K562 (cell line): ENCODE results near the gene PKLR. TPM values are rescaled to one million over a fixed set of nuclear protein-coding genes. Genes with fewer than 3 reads are reported as not detected.

Experiments
- ATF1 ChIP-seq, 2 experiments: fragments of 450-650 bp in 1 of 2; IDR thresholded peaks; 2 replicates each; pipeline ENCODE4 v1.6.1; 2016; ENCODE audit warnings: missing compliant biosample characterization in 1 of 2, missing genetic modification characterization in 1 of 2
- KDM1A ChIP-seq, 2 experiments: fragments of 450-650 bp; IDR thresholded peaks; 2 replicates each; pipeline ENCODE4 v1.6.1; 2016; ENCODE audit warnings: mild to moderate bottlenecking in 2 of 2
- NCOA6 ChIP-seq: fragments of 450-650 bp; IDR thresholded peaks from 2 replicates; pipeline ENCODE4 v1.6.1; 2017; ENCODE audit warnings: mild to moderate bottlenecking
- RBM39 ChIP-seq: fragments of 200-400 bp; formaldehyde crosslinking; optimal IDR thresholded peaks from 2 replicates; pipeline ENCODE3; 2018; ENCODE audit warnings: low read depth, low read length
- RCOR1 ChIP-seq, 2 experiments: IDR thresholded peaks; 2 replicates each; pipeline ENCODE4 v1.6.1; 2012; ENCODE audit warnings: low read depth in 2 of 2, low read length in 2 of 2, borderline replicate concordance in 1 of 2, improper control_type of control experiment in 1 of 2
- TOE1 ChIP-seq, 2 experiments: fragments of 450-650 bp in 1 of 2; sonication (generic) in 1 of 2; formaldehyde crosslinking in 1 of 2; IDR thresholded peaks; 2 replicates each; pipeline versions ENCODE4 v1.7.1 to v1.8.0; 2016 to 2022; ENCODE audit warnings: borderline replicate concordance in 2 of 2, mild to moderate bottlenecking in 2 of 2, antibody characterized with exemption in 1 of 2, inconsistent platforms in 1 of 2, low read depth in 1 of 2, missing genetic modification reagents in 1 of 2, moderate library complexity in 1 of 2
- YY1 ChIP-seq, 3 experiments: IDR thresholded peaks; 2 replicates each; pipeline ENCODE4 v1.6.1; 2011; ENCODE audit warnings: low read length in 2 of 3, mild to moderate bottlenecking in 2 of 3, moderate library complexity in 2 of 3, borderline replicate concordance in 1 of 3, control low read depth in 1 of 3, low read depth in 1 of 3; ENCODE audit not compliant: insufficient read depth in 3 of 3, insufficient replicate concordance in 2 of 3, control insufficient read depth in 1 of 3, insufficient read length in 1 of 3; ENCODE audit errors: extremely low read depth in 1 of 3
- ZFPM2 ChIP-seq: fragments of 250-450 bp; sonication (Bioruptor Pico); IDR thresholded peaks from 2 replicates; pipeline ENCODE4 v1.5.1; 2022; ENCODE audit warnings: mild to moderate bottlenecking
- polyA plus RNA-seq, 8 experiments: library from polyadenylated mRNA; depleted of rRNA in 4 of 8; stranded (reverse) in 5 of 8; unstranded in 3 of 8; fragments of >200 nt; fragmentation: Nextera tagmentation in 2 of 8; fragmentation: Illumina TruSeq in 1 of 8; extraction: Ambion mirVana in 2 of 8; extraction: Trizol in 1 of 8; gene quantifications; 2 replicates each; pipeline versions ENCODE4 v1.2.1 to v1.2.3, GENCODE V29; 2011 to 2014; ENCODE audit warnings: inconsistent platforms in 1 of 8, missing spikeins in 1 of 8
- total RNA-seq, 7 experiments: library from RNA; depleted of rRNA in 6 of 7; stranded (reverse); fragments of >200 nt in 6 of 7; fragmentation: Illumina TruSeq in 2 of 7; extraction: Trizol in 2 of 7; gene quantifications; 2 replicates each; pipeline versions ENCODE4 v1.2.1 to v1.2.3, GENCODE V29; 2011 to 2021; ENCODE audit warnings: low replicate concordance in 1 of 7
- TF ChIP-seq, protein P1 (sequence below): sonication (generic); IDR thresholded peaks from 2 replicates; pipeline ENCODE4 v1.6.1; 2016
- TF ChIP-seq, protein P2 (sequence below): fragments of 450-650 bp; formaldehyde crosslinking; IDR thresholded peaks from 2 replicates; pipeline ENCODE4 v1.4.0; 2020; ENCODE audit warnings: mild to moderate bottlenecking, moderate library complexity
- TF ChIP-seq, protein P3 (sequence below): IDR thresholded peaks from 3 replicates; pipeline ENCODE4 v1.6.1; 2011; ENCODE audit warnings: borderline replicate concordance, mild to moderate bottlenecking; ENCODE audit not compliant: insufficient read length, insufficient read depth
- TF ChIP-seq, protein P4 (sequence below): IDR thresholded peaks from 3 replicates; pipeline ENCODE4 v1.6.1; 2011; ENCODE audit warnings: borderline replicate concordance, mild to moderate bottlenecking, moderate library complexity; ENCODE audit not compliant: insufficient read length; ENCODE audit errors: extremely low read depth
- TF ChIP-seq, protein P5 (sequence below): sonication (generic); formaldehyde crosslinking; IDR thresholded peaks from 2 replicates; pipeline ENCODE4 v1.8.0; 2022; ENCODE audit warnings: missing genetic modification reagents, mild to moderate bottlenecking, moderate library complexity, borderline replicate concordance

PKLR gene
- total and polyA plus RNA-seq, 9 of the 15 experiments (the other 6 are each of a cell fraction or from before 2014, with no cell fraction given), result 10.7 to 78.4 (median 38.2) TPM

DNA sequence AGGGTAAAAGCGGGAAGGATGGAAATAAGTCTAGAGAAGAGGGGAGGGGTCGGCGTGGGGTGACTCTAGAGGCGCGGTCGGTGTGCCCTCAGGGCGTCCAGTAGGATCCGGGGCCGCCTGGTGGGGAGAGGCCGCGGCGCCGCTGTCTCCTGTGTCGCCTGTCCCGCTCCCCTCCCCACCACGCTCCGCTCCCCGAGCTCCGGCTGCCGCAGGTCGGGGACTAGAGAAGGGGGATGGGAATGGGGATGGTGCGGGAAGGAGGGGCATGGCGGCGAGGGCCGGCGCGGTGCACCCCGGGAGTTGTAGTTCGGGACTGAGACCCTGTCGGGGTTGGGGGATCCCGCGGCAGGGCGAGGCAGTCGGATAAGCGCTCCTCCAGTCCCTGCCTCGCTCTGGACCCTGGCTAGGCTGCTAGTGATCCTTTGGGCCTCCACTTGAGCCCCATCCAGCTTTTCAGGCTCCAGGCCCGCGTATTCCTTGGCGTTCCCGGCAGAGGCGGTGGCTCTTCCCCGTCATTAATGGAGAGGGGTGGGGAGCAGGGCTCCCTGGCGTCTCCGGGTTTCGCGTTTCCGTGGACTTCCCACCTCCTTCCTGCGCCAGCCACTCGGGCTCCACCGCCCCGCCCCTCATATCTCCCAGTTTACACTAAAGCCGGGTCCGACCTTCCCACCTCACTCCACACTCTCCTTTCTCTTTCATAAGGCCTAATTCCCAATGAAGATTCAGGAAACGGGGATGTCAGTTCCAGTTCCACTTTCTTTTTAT is 45.8 kb downstream of the PKLR start, which contains the start of gene ENTREP3 (continued):
- no peak for TF ChIP-seq ATF1 (CRISPR knock-in tag; IDR thresholded peaks at IDR 0.05)
- TF ChIP-seq ATF1 (tag; IDR thresholded peaks at IDR 0.05), result peak; percentile 67
- TF ChIP-seq, protein P1, sequence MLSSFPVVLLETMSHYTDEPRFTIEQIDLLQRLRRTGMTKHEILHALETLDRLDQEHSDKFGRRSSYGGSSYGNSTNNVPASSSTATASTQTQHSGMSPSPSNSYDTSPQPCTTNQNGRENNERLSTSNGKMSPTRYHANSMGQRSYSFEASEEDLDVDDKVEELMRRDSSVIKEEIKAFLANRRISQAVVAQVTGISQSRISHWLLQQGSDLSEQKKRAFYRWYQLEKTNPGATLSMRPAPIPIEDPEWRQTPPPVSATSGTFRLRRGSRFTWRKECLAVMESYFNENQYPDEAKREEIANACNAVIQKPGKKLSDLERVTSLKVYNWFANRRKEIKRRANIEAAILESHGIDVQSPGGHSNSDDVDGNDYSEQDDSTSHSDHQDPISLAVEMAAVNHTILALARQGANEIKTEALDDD, result 0 out of 2 replicates have a peak, but pooled peaks have one; percentile 33
- peak; percentile 75 to 94 (median 92) for TF ChIP-seq YY1 (IDR thresholded peaks at IDR 0.05; ENCODE audit: borderline replicate concordance in 1 of 3, control insufficient read depth in 1 of 3, extremely low read depth in 1 of 3, insufficient read depth in 3 of 3, insufficient read length in 1 of 3, insufficient replicate concordance in 2 of 3, low read depth in 1 of 3, low read length in 2 of 3)
- TF ChIP-seq ZFPM2, result peak; percentile 71; the same call in 1 of the 2 replicates
- no peak for TF ChIP-seq NCOA6
- TF ChIP-seq RCOR1 (IDR thresholded peaks at IDR 0.05; ENCODE audit: borderline replicate concordance in 1 of 2, low read depth in 2 of 2, low read length in 2 of 2), result peak in 1 of 2 experiments; percentile 47; a peak in 1 of 4 replicates
- TF ChIP-seq TOE1 (IDR thresholded peaks at IDR 0.05; ENCODE audit: borderline replicate concordance), result peak; percentile 55; the same call in 1 of the 2 replicates
- TF ChIP-seq TOE1 (CRISPR knock-in tag; IDR thresholded peaks at IDR 0.05; ENCODE audit: borderline replicate concordance, low read depth), result no peak
- TF ChIP-seq, protein P2, sequence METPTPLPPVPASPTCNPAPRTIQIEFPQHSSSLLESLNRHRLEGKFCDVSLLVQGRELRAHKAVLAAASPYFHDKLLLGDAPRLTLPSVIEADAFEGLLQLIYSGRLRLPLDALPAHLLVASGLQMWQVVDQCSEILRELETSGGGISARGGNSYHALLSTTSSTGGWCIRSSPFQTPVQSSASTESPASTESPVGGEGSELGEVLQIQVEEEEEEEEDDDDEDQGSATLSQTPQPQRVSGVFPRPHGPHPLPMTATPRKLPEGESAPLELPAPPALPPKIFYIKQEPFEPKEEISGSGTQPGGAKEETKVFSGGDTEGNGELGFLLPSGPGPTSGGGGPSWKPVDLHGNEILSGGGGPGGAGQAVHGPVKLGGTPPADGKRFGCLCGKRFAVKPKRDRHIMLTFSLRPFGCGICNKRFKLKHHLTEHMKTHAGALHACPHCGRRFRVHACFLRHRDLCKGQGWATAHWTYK (CRISPR knock-in tag), result peak; percentile 41; the same call in 1 of the 2 replicates
- TF ChIP-seq KDM1A (IDR thresholded peaks at IDR 0.05), result peak in 1 of 2 experiments; percentile 92; a peak in 1 of 4 replicates
- TF ChIP-seq, protein P3, sequence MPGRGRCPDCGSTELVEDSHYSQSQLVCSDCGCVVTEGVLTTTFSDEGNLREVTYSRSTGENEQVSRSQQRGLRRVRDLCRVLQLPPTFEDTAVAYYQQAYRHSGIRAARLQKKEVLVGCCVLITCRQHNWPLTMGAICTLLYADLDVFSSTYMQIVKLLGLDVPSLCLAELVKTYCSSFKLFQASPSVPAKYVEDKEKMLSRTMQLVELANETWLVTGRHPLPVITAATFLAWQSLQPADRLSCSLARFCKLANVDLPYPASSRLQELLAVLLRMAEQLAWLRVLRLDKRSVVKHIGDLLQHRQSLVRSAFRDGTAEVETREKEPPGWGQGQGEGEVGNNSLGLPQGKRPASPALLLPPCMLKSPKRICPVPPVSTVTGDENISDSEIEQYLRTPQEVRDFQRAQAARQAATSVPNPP, result no peak
- no peak for TF ChIP-seq RBM39
- TF ChIP-seq, protein P4, sequence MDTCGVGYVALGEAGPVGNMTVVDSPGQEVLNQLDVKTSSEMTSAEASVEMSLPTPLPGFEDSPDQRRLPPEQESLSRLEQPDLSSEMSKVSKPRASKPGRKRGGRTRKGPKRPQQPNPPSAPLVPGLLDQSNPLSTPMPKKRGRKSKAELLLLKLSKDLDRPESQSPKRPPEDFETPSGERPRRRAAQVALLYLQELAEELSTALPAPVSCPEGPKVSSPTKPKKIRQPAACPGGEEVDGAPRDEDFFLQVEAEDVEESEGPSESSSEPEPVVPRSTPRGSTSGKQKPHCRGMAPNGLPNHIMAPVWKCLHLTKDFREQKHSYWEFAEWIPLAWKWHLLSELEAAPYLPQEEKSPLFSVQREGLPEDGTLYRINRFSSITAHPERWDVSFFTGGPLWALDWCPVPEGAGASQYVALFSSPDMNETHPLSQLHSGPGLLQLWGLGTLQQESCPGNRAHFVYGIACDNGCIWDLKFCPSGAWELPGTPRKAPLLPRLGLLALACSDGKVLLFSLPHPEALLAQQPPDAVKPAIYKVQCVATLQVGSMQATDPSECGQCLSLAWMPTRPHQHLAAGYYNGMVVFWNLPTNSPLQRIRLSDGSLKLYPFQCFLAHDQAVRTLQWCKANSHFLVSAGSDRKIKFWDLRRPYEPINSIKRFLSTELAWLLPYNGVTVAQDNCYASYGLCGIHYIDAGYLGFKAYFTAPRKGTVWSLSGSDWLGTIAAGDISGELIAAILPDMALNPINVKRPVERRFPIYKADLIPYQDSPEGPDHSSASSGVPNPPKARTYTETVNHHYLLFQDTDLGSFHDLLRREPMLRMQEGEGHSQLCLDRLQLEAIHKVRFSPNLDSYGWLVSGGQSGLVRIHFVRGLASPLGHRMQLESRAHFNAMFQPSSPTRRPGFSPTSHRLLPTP, result no peak
- TF ChIP-seq, protein P5, sequence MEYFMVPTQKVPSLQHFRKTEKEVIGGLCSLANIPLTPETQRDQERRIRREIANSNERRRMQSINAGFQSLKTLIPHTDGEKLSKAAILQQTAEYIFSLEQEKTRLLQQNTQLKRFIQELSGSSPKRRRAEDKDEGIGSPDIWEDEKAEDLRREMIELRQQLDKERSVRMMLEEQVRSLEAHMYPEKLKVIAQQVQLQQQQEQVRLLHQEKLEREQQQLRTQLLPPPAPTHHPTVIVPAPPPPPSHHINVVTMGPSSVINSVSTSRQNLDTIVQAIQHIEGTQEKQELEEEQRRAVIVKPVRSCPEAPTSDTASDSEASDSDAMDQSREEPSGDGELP (CRISPR knock-in tag), result peak; percentile 78
